Activated T-cell treated with anti-CD3 and anti-CD28 coated beads for 4 hours (primary cell): ENCODE measurements around the gene ACP1.
"Not testable (repeated sequence)": the region's sequence is repeated elsewhere in the genome, so short reads cannot be mapped to it uniquely, and the experiment has no call there.

Experiments
- DNase-seq: peaks from one replicate; pipeline ENCODE4 v3.0.0-alpha.2; 2020

The ACP1 gene

DNA sequence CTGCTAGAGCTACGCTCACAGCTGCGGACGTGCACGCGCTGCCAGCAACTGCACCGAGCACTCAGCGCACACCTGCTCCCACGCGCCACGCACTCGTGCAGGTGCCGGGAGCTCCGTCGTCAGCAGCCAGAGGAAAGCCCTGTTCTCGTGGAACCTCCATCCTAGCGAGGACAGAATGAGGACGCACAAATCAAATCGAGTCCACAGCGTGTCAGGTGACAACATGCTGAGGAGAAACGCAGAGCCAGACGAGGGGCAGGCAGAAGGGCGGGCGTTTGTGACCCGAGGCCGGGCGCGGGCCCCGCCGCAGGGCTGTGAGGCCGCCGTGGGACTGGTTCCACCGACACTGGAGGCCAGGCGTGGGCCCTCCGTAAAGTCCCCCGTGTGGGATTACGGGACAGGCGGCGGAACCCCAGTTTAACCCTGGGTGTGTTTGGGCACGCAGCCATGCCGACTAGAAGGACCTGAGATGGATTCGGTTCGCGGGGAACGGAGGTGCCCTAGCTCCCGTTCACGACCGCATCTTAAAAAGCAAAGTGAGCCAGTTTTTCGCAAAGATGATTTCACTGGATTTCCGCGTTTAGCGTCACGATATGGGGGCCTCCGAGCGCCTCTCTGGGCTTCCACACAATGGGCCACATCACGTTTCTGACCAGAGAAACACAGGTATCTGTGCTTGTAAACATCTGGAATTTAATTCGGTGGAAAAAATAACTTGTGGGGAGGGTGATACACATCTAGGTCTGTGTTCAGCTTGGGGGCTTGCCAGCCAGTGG is 50.0 kb downstream of the ACP1 start:
- DNase-seq = no peak

DNA sequence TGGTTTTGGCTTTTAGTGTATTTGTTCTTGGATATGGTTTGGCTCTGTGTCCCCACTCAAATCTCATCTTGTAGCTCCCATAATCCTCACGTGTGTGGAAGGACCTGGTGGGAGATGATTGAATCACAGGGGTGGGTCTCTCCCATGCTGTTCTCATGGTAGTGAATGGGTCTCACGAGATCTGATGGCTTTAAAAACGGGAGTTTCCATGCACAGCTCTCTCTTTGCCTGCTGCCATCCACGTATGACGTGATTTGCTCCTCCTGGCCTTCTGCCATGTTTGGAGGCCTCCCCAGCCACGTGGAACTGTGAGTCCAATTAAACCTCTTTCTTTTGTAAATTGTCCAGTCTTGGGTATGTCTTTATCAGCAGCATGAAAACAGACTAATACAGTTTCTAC is 51.2 kb downstream of the ACP1 start:
- not testable (repeated sequence) for DNase-seq

DNA sequence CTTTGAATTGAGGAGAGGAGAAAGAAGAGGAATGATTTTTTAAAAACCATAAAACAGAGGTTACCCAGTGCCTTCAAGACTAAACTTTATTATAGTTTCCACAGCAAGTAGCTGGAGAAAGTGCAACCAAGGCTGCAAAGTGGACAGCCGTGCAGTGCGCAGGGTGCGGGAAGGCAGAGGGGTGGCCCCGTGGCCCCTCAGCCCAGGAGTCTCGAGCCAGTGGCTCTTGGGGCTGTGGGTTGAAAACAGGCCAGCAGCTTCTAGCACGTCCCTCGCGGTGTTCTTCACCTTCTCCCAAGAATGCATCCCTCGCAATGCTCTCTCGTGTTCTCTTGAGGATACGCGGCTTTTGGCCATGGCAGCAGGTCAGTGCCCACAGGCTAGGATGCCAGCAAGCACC is 51.6 kb downstream of the ACP1 start:
- DNase-seq = no peak

DNA sequence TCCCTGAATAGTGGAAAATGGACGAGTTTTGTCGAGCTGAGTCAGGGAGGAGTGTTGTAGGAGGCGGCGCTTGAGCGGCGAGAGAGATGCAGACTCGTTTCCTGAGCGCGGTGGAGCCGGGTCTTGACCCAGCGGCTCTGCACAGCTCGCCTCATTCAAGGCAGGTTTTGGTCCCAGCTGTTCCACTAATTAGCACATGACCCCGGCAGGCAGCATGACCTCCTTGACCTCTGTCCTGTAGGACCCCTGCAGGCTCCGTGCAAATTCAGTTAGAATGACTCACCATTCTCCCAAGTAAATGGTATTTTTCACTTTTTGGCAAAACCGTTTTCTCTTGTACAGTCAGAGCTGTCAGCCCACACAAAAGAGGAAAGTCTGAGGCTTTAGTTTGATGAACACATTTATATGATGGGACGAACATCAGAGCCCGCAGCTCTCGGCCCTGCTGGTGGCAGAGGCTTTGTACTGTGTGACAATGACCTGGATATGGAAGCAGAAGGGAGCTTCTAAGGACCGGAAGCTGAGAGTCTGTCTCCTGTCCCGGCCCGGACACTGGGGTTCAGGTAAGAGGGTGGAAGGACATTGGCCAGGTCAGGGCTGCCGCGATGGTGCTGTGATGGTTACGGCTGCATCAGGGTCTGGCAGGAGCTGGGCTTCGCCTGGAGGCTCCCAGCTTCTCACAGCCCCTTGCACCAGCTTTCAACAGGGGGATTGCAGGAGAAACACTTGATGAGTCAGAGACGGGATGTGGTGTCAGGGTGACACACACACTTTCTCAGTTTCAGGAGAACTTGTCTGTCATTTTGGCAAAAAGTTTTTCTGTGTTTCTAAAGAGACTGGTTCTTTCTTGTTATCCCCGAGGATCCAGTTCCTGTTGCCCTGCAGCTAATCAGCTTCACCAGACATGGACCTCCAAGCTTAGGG is 53.0 kb downstream of the ACP1 start:
- no peak for DNase-seq

DNA sequence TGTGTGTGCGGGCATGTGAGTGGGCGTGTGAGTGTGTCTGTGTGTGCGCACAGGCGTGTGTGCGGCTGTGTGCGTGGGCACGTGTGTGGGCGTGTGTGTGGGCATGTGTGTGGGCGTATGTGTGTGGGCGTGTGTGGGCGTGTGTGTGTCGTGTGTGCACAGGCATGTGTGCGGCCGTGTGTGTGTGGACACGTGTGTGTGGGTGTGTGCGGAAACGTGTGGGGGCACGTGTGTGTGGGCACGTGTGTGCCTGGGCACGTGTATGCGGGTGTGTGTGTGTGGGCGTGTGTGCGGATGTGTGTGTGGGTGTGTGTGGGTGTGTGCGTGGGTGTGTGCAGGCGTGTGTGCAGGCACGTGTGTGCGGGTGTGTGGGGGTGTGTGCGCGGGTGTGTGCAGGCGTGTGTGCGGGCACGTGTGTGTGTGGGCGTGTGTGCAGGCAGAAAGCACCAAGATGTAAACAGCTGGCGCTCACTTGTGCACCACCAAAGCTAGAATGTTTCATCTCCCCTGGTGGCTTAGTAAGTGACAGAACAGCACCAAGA is 54.4 kb downstream of the ACP1 start:
- no peak for DNase-seq

DNA sequence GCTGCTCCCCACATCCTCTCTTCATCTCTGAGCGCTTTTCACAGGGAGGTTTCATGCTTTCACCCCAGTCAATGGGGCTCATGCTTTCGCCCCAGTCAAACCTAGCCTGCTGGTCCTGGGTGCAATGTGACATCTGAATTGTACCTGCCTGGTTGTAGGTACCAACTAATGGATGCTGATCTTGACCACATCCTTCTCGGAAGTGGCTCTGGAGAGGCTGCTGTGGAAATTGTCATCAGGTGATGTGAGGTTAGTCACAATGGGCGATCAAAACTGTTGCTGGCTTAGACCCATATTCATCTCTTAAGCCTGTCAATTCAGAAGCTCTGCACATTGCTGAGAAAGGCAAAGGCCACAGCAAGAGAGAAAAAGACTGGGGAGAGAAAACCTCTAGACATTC is 55.8 kb downstream of the ACP1 start:
- no peak for DNase-seq

DNA sequence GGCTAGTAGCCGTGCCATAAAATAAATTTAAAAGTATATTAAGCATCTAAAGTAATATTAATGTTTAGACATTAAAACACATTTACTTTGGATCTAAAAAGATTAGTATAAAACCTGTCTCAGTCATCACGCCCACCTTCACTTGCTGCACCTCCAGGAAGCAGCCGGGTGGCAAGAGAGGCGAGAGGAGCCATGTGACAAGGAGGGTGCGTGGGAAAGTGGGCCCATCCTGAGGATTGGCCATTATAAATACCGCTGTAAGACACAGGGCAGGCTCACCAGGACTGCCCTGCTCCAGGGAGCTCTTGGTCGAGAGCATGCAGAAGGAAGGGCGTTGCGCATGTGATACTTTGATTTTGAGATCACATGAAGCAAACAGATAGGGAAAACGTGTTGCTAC is 57.6 kb downstream of the ACP1 start:
- no peak for DNase-seq

DNA sequence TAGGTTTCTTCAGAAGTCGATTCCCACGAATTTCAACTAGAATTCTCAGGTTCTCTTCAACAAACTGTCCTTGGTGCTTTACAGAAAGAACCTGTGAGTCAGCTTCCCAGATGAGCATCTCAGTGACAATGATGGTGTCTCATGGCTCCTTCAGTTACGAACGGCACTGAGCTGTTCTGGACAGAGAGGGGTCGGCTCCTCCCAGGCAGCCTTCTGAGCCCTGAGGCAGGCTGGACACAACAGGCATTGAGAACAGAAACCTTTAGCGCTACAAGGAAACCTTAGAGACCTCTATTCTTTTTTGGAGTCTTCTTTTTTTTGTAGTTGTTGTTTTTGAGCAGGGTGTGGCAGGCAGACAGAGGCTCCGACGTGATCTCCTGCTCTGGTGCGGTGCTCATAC is 58.3 kb downstream of the ACP1 start:
- no peak for DNase-seq
